Gastroesophageal sphincter (tissue), 3 donors: ENCODE data around the gene KLHL26.

Experiments
- EP300 ChIP-seq: sonication (generic); formaldehyde crosslinking; IDR thresholded peaks from one replicate; pipeline ENCODE4 v1.6.1; 2017; ENCODE audit warnings: antibody characterized with exemption, mild to moderate bottlenecking
- TF ChIP-seq, protein P1 (sequence below), 4 experiments: fragments of 200-600 bp in 2 of 4; fragments of 450-650 bp in 2 of 4; sonication (generic) in 1 of 4; IDR thresholded peaks; one replicate each; pipeline ENCODE4 v1.5.1; 2017 to 2019; ENCODE audit warnings: antibody characterized with exemption in 4 of 4, mild to moderate bottlenecking in 2 of 4, moderate library complexity in 2 of 4

DNA sequence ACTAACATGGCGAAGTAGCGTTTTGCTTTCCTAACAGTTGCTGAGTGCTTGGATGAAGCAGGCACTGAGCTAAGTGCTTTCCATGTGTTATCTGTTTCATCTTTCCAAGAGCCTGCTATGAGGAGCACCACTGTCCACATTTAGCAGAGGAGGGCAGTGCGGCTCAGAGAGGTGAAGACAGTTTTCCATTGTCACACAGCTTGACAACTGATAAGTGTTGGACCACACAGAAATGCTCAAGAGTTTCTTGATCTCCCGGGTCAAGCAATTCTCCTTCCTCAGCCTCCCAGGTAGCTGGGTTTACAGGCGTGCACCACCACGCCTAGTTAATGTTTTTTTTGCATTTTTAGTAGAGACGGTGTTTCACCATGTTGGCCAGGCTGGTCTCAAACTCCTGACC is 39.9 kb downstream of the KLHL26 start:
- TF ChIP-seq, protein P1, sequence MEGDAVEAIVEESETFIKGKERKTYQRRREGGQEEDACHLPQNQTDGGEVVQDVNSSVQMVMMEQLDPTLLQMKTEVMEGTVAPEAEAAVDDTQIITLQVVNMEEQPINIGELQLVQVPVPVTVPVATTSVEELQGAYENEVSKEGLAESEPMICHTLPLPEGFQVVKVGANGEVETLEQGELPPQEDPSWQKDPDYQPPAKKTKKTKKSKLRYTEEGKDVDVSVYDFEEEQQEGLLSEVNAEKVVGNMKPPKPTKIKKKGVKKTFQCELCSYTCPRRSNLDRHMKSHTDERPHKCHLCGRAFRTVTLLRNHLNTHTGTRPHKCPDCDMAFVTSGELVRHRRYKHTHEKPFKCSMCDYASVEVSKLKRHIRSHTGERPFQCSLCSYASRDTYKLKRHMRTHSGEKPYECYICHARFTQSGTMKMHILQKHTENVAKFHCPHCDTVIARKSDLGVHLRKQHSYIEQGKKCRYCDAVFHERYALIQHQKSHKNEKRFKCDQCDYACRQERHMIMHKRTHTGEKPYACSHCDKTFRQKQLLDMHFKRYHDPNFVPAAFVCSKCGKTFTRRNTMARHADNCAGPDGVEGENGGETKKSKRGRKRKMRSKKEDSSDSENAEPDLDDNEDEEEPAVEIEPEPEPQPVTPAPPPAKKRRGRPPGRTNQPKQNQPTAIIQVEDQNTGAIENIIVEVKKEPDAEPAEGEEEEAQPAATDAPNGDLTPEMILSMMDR (IDR thresholded peaks at IDR 0.05), result no peak
- no peak for TF ChIP-seq EP300
